Measurements from ENCODE around the gene IGSF21.

The IGSF21 gene

GRCh38 chr1:18064534-18064933, 43.1 kb upstream of the IGSF21 start:
- TF ChIP-seq ZBTB7A (IDR thresholded peaks at IDR 0.05; ENCODE audit: low read depth) = no peak
- TF ChIP-seq, protein P1, sequence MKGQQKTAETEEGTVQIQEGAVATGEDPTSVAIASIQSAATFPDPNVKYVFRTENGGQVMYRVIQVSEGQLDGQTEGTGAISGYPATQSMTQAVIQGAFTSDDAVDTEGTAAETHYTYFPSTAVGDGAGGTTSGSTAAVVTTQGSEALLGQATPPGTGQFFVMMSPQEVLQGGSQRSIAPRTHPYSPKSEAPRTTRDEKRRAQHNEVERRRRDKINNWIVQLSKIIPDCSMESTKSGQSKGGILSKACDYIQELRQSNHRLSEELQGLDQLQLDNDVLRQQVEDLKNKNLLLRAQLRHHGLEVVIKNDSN (IDR thresholded peaks at IDR 0.05) = no peak
- no peak for TF ChIP-seq EGR1 (IDR thresholded peaks at IDR 0.05)
- no peak for TF ChIP-seq FOXM1 (IDR thresholded peaks at IDR 0.05; ENCODE audit: borderline replicate concordance, low read depth)
- no peak for TF ChIP-seq NFIC (IDR thresholded peaks at IDR 0.05)
- TF ChIP-seq, protein P2, sequence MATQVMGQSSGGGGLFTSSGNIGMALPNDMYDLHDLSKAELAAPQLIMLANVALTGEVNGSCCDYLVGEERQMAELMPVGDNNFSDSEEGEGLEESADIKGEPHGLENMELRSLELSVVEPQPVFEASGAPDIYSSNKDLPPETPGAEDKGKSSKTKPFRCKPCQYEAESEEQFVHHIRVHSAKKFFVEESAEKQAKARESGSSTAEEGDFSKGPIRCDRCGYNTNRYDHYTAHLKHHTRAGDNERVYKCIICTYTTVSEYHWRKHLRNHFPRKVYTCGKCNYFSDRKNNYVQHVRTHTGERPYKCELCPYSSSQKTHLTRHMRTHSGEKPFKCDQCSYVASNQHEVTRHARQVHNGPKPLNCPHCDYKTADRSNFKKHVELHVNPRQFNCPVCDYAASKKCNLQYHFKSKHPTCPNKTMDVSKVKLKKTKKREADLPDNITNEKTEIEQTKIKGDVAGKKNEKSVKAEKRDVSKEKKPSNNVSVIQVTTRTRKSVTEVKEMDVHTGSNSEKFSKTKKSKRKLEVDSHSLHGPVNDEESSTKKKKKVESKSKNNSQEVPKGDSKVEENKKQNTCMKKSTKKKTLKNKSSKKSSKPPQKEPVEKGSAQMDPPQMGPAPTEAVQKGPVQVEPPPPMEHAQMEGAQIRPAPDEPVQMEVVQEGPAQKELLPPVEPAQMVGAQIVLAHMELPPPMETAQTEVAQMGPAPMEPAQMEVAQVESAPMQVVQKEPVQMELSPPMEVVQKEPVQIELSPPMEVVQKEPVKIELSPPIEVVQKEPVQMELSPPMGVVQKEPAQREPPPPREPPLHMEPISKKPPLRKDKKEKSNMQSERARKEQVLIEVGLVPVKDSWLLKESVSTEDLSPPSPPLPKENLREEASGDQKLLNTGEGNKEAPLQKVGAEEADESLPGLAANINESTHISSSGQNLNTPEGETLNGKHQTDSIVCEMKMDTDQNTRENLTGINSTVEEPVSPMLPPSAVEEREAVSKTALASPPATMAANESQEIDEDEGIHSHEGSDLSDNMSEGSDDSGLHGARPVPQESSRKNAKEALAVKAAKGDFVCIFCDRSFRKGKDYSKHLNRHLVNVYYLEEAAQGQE (IDR thresholded peaks at IDR 0.05; ENCODE audit: low read depth) = no peak
- TF ChIP-seq TAF1 (IDR thresholded peaks at IDR 0.05; ENCODE audit: low read depth) = no peak
- TF ChIP-seq, protein P3, sequence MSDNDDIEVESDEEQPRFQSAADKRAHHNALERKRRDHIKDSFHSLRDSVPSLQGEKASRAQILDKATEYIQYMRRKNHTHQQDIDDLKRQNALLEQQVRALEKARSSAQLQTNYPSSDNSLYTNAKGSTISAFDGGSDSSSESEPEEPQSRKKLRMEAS (IDR thresholded peaks at IDR 0.05) = no peak
- no peak for TF ChIP-seq TCF12 (IDR thresholded peaks at IDR 0.05; ENCODE audit: low read depth)
- TF ChIP-seq RAD21 (IDR thresholded peaks at IDR 0.05; ENCODE audit: low read depth) = no peak
- TF ChIP-seq TEAD4 (IDR thresholded peaks at IDR 0.05) = no peak
- no peak for TF ChIP-seq CEBPB (IDR thresholded peaks at IDR 0.05)
- no peak for TF ChIP-seq CREB1 (IDR thresholded peaks at IDR 0.05; ENCODE audit: low read depth)
- TF ChIP-seq EP300 (IDR thresholded peaks at IDR 0.05; ENCODE audit: borderline replicate concordance) = no peak
- no peak for TF ChIP-seq YY1 (IDR thresholded peaks at IDR 0.05; ENCODE audit: low read depth)

DNA sequence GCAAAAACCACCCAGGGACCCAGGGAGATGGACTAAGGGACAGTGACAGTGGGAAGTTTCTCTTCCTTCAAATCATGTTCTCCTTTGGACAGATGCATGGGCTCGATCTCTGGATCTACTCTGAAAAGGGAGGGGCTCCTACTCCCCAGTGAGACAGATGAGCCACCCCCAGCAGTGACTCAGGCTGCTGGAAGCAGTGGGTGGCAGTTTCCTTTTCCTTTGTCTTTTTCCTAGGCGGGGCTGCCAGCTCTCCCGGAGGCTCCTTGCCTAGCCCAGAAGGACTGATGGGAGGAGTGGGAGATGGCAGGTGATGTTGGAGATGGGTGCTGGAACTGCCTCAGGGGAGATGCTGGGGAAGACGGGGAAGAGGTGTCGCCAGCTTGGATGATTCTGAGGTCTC, 41.0 kb upstream of the IGSF21 start:
- TF ChIP-seq, protein P3 (IDR thresholded peaks at IDR 0.05) = no peak
- TF ChIP-seq EP300 (IDR thresholded peaks at IDR 0.05; ENCODE audit: borderline replicate concordance) (no peak), NFIC (IDR thresholded peaks at IDR 0.05) (no peak), ZBTB7A (IDR thresholded peaks at IDR 0.05; ENCODE audit: low read depth) (no peak), RAD21 (IDR thresholded peaks at IDR 0.05; ENCODE audit: low read depth) (no peak), TEAD4 (IDR thresholded peaks at IDR 0.05) (no peak), YY1 (IDR thresholded peaks at IDR 0.05; ENCODE audit: low read depth) (no peak), TAF1 (IDR thresholded peaks at IDR 0.05; ENCODE audit: low read depth) (no peak), FOXM1 (IDR thresholded peaks at IDR 0.05; ENCODE audit: borderline replicate concordance, low read depth) (no peak), CEBPB (IDR thresholded peaks at IDR 0.05) (no peak), TCF12 (IDR thresholded peaks at IDR 0.05; ENCODE audit: low read depth) (no peak), EGR1 (IDR thresholded peaks at IDR 0.05) (no peak), CREB1 (IDR thresholded peaks at IDR 0.05; ENCODE audit: low read depth) (no peak)
- TF ChIP-seq, protein P1 (IDR thresholded peaks at IDR 0.05) = no peak
- TF ChIP-seq, protein P2 (IDR thresholded peaks at IDR 0.05; ENCODE audit: low read depth) = no peak

DNA sequence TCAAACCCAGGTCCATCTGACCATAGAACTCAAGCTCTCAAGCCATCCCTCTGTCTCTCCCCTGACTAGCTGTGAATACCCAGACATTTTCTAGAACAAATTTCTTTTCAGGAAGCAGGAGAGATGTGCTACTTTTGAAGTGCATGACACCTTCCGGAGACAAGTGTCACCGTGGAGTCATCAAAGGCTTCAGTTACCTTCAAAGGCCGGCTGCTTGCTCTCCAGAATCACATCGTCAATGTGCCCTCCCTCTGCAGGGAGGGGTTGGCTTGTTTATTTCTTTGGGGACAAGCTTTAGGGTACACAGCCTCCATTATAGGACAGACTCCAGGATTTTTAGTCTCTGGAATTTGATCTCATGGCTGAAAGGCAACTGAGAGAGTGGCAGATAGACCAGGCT, 37.7 kb upstream of the IGSF21 start:
- TF ChIP-seq FOXM1 (IDR thresholded peaks at IDR 0.05; ENCODE audit: borderline replicate concordance, low read depth) (no peak), CREB1 (IDR thresholded peaks at IDR 0.05; ENCODE audit: low read depth) (no peak), ZBTB7A (IDR thresholded peaks at IDR 0.05; ENCODE audit: low read depth) (no peak), TEAD4 (IDR thresholded peaks at IDR 0.05) (no peak), TAF1 (IDR thresholded peaks at IDR 0.05; ENCODE audit: low read depth) (no peak), CEBPB (IDR thresholded peaks at IDR 0.05) (no peak), EP300 (IDR thresholded peaks at IDR 0.05; ENCODE audit: borderline replicate concordance) (no peak), EGR1 (IDR thresholded peaks at IDR 0.05) (no peak), YY1 (IDR thresholded peaks at IDR 0.05; ENCODE audit: low read depth) (no peak), NFIC (IDR thresholded peaks at IDR 0.05) (no peak), TCF12 (IDR thresholded peaks at IDR 0.05; ENCODE audit: low read depth) (no peak), RAD21 (IDR thresholded peaks at IDR 0.05; ENCODE audit: low read depth) (no peak)
- TF ChIP-seq, protein P2 (IDR thresholded peaks at IDR 0.05; ENCODE audit: low read depth) = no peak
- TF ChIP-seq, protein P1 (IDR thresholded peaks at IDR 0.05) = no peak
- TF ChIP-seq, protein P3 (IDR thresholded peaks at IDR 0.05) = no peak

Measured in Ishikawa (cell line).